GM13976 (cell line): ENCODE data around the gene COLGALT1.
"Not testable (repeated sequence)": the region's sequence is repeated elsewhere in the genome, so short reads cannot be mapped to it uniquely, and the experiment has no call there.

ENCODE experiments used
- DNase-seq: peaks from one replicate; pipeline ENCODE4 v3.0.0; 2012; ENCODE audit warnings: low spot score
- in situ Hi-C: fragments of 300-500 bp; cut with MboI; formaldehyde crosslinking; loops from one replicate; pipeline ENCODE4 v1.12.0; 2022; ENCODE audit warnings: low sequenced_read_pairs, mixed read lengths, inconsistent platforms; ENCODE audit not compliant: unreplicated experiment
- TF ChIP-seq, protein P1 (sequence below): IDR thresholded peaks from 2 replicates; pipeline ENCODE4 v1.5.1; 2012; ENCODE audit warnings: borderline replicate concordance, mild to moderate bottlenecking; ENCODE audit not compliant: insufficient read depth; ENCODE audit errors: extremely low read depth, missing control alignments, control extremely low read depth

COLGALT1 gene

DNA sequence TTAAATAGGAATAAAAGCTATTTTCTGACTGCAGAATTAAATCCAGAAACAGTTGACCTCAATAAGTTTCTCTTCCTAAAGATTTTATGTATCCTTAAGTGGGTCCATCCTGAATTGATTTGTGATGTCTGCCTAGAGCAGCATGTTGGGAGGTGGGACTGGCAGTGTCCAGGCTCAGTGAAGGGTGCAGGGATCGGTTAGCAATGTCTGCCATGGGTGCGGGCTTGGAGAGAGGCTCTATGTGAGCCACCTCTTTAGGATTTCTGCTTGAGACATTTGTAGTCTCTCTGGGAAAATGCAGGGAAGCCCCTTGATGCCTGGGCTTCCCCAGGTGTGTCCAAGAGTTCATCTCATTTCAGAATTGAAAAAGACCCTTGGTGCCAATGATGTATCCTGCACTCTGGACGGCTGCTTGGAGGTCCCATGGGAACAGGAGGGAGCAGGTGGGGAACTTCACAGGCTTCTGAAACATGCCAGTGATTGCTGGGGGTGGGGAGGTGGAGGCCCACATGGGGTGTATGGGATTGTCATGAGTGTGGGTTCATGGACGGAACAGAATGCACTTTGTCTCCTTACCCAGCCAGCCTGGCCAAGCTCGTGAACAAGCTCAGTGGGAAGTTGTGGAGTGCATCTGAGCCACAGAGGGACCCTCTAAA is 6.2 kb upstream of the COLGALT1 start:
- no peak for DNase-seq
- in situ Hi-C loops, result no loop called here
- TF ChIP-seq, protein P1, sequence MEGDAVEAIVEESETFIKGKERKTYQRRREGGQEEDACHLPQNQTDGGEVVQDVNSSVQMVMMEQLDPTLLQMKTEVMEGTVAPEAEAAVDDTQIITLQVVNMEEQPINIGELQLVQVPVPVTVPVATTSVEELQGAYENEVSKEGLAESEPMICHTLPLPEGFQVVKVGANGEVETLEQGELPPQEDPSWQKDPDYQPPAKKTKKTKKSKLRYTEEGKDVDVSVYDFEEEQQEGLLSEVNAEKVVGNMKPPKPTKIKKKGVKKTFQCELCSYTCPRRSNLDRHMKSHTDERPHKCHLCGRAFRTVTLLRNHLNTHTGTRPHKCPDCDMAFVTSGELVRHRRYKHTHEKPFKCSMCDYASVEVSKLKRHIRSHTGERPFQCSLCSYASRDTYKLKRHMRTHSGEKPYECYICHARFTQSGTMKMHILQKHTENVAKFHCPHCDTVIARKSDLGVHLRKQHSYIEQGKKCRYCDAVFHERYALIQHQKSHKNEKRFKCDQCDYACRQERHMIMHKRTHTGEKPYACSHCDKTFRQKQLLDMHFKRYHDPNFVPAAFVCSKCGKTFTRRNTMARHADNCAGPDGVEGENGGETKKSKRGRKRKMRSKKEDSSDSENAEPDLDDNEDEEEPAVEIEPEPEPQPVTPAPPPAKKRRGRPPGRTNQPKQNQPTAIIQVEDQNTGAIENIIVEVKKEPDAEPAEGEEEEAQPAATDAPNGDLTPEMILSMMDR, result no peak

DNA sequence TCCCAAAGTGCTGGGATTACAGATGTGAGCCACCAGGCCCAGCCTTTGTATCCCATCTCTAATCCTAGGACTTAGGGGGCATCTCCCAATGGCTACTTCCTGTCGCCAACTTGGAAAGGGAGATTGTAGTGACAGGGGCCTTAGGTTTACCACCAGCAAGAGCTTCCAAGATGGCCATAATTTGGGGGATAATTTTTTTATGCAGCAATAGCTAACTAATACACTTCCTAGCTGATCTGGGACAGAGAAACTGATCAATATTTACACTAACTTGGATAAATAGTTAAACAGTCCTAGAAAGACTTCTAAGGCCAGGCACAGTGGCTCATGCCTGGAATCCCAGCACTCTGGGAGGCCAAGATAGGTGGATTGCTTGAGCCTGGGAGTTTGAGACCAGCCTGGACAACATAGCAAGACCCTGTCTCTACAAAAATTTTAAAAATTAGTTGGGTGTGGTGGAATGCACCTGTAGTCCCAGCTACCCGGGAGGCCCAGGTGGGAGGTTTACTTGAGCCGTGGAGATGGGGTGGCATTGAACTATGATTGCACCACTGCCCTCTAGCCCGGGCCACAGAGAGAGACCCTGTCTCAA is 5.3 kb upstream of the COLGALT1 start:
- TF ChIP-seq, protein P1, result no peak
- in situ Hi-C loops, result no loop called here

DNA sequence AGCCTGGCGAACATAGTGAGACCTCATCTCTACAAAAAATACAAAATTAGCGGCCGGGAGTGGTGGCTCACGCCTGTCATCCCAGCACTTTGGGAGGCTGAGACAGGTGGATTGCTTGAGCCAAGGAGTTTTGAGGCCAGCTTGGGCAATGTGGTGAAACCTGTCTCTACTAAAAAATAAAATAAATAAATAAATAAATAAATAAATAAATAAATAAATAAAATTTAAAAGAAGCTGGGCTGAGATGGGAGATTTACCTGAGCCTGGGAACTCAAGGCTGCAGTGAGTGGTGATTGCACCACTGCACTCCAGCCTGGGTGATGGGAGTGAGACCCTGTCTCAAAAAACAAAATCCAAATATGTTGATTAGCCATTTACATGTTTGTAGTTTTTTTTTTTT is 2.7 kb upstream of the COLGALT1 start:
- DNase-seq, in situ Hi-C loops: not testable (repeated sequence)

More for the DNA sequence above, 5.3 kb upstream of the COLGALT1 start:
- no peak for DNase-seq

DNA sequence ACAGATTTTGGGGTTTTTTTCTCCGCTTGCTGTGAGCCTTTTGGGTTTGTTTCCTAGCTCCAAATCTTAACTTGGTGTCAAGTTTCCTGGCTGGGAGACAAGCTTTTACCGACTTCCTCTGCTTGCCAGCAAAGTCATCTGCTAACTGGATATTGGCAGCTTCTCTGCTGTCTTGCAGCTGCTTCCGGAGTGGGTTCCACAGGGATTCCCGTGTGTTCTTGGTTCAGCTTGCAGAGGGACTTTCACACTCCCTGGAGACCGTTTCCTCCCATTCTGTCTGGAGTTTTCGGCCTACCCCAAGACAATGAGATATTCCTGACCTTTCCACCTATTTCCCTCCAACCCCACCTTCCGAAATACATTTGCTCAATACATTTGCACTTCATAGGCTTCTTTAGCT is 2.2 kb upstream of the COLGALT1 start:
- DNase-seq, result no peak
- TF ChIP-seq, protein P1, result no peak
- in situ Hi-C loops, result no loop called here

DNA sequence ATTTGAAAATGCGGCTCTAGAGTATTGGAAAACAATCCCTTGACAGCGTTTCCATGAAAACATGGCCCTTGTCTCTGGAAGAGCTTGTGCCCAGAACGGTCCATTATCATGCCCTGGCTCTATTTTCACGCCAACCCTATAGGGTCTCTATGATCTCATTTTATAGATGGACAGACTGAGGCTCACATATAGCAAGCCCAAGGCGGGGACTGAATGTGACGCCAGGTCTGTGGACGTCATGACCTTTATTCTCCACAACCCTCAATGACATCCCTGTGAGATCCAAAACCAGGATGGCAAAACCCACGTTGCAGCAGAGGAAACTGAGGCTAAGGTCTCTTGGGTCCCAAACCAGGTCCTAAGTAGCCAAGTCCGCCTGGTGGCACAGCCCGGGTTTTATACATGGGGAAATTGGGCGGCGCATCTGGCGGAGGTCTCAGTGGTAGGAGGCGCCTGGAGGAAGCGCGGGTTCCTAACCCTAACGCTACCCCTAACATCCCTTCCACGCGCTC is 425 bp upstream of the COLGALT1 start:
- in situ Hi-C loops, result no loop called here
- TF ChIP-seq, protein P1, result no peak
- DNase-seq, result no peak

DNA sequence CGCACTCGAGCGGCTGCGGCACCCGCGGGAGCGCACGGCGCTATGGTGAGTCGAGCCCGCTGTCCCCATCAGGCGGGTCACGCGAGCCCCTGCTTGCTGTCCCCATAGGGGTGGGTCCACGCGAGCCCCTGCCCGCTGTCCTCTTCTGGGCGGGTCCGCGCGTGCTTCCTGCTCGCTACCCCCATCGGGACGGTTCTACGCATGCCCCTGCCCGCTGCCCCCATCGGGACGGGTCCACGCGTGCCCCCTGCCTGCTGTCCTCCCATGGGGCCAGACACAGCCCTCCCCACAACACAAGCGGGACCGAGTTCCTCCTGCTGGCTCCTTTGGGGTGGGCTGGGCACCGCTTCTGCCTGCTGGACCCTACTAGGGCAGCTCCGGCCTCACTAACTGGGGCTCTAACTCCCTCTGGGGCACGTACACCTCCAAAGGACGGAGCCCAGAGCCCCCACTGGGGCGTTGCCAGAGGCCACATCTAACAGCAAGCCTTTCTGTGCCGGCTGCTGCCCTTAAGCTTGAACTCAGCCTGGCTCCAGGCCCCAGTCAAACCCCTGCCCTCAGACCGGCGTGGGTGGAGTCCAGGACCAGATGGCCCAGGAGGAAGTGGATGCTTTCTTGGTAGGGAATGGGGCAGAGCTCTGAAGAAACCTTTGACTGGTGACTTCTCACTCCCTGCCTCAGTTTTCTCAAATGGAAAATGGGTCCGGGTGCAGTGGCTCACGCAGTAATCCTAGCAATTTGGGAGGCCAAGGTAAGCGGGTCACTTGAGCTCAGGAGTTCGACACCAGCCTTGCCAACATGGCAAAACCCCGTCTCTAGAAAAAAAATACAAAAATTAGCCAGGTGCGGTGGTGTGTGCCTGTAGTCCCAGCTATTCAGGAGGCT is 722 bp downstream of the COLGALT1 start:
- TF ChIP-seq, protein P1, result no peak
- in situ Hi-C loops, result no loop called here
- DNase-seq, result peak; percentile 57

DNA sequence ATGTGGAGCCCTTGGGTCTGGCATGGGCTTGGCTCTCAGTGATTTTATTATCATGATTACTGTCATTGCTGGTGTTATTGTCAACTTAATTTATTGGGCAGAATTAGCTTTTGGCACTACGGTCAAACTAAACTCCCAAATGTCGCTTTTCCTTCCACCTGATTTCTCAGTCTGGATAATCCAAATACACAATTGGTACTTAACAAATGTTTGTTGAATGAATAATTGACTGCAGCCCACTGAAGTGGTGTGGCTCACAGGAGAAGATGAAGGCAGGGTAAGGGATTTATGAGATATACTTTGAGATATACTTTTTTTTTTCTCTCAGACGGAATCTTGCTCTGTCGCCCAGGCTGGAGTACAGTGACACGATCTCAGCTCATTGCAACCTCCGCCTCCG is 1.5 kb downstream of the COLGALT1 start:
- no peak for DNase-seq
- TF ChIP-seq, protein P1, result no peak
- in situ Hi-C loops, result no loop called here
